Body of pancreas (tissue), 4 donors: ENCODE measurements around the gene ZBTB1.

ENCODE experiments used
- POLR2A ChIP-seq, 3 donors: fragments of 450-650 bp; IDR thresholded peaks; one replicate each; pipeline ENCODE4 v1.6.1; 2016; ENCODE audit warnings: antibody characterized with exemption in 3 of 3, mild to moderate bottlenecking in 2 of 3
- TF ChIP-seq, protein P1 (sequence below), 7 experiments: fragments of 450-650 bp in 4 of 7; fragments of 200-600 bp in 3 of 7; sonication (generic) in 3 of 7; IDR thresholded peaks; one replicate each; pipeline ENCODE4 v1.5.1; 2016 to 2019; ENCODE audit warnings: antibody characterized with exemption in 7 of 7

DNA sequence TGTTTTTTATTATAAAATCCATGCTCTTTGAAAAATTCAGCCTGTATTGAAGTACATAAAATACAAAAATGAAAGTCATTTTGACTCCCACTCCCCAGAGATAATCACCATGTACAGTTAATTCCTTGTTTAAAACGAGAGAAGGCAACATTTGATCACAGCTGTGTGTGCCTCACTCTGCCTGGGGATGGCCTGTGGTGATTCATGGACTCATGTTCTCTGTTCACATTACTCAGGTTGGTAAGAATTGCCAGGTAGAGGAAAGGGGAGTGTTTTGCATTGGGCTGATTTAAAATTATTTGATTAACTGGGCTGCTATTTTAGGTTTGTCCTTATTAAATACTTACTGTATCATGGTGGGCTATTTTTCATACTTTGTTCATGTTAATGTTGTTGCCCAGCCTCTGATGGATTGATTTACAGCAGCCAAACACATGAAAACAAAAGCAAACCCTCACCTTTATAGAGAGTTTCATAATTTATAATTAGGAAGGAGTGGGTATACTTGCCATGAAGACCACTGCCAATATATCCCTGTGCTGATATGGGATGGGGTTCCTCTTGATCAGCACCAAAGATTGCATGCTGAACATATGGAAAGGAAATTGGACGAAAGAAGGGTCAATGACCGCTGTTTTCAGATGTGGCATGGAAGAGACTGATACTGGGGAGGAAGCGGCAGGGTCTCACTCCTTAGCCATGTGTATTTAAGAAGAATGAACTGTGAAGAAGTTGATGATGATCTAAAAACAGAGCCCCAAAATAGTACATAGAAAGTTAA lies 3.0 kb downstream of the ZBTB1 start:
- TF ChIP-seq, protein P1, sequence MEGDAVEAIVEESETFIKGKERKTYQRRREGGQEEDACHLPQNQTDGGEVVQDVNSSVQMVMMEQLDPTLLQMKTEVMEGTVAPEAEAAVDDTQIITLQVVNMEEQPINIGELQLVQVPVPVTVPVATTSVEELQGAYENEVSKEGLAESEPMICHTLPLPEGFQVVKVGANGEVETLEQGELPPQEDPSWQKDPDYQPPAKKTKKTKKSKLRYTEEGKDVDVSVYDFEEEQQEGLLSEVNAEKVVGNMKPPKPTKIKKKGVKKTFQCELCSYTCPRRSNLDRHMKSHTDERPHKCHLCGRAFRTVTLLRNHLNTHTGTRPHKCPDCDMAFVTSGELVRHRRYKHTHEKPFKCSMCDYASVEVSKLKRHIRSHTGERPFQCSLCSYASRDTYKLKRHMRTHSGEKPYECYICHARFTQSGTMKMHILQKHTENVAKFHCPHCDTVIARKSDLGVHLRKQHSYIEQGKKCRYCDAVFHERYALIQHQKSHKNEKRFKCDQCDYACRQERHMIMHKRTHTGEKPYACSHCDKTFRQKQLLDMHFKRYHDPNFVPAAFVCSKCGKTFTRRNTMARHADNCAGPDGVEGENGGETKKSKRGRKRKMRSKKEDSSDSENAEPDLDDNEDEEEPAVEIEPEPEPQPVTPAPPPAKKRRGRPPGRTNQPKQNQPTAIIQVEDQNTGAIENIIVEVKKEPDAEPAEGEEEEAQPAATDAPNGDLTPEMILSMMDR (IDR thresholded peaks at IDR 0.05): no peak
- TF ChIP-seq POLR2A (IDR thresholded peaks at IDR 0.05): no peak
